ENCODE results near the gene NCKAP5.

Gene NCKAP5

DNA sequence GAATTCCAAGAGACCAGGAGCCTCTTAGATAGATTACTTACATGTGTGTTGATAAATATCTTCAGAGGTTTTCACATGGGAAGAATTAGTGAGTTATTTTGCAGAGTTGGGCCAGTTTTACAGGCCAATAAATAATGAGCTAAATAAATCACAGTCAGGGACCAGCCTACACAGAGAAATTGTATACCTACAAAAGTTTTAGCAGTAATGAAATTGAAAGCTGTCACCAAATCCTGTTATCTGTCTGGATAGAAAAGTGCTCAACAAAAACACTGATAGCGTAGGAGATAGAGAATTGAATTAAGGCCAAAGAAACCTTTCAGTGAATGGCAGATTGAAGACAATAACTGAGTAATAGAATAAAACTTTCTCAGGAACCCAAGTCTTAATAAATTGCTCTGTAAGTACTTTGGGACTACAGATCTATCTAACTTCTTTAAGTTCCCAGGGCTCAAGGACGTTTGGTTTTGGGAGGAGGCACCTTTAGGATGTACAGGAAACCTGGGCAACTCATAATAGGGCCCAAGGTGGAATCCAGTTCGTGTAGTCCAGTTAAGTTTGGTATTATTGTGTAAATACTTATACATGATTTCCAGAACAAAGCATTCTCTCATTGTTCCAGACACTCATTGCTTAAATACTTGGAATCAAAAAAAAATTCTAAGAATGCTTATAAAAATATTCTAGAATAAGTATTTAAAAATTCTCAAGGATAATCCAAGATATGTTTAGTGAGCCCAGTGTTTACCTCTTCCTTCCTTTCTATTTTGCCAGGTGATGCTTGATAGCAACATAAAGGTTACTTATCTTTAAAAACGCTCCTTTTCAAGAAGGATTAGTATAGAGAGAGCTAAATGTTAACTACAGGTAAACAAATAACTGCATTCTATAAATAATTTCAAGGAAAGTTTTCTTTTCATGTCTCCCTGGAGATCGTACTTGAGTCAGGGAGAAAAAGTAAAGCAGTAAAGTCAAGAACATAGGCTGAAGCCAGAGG is 134.5 kb downstream of the NCKAP5 start:
- WGBS (ENCODE audit: extremely low coverage, insufficient coverage, low lambda C conversion rate), result no CpG with 5 or more reads among the region's 5 CpGs
- Histone ChIP-seq H4K8ac (ENCODE audit: low read depth, low read length) (no peak overlapping the region), H3K23ac (ENCODE audit: low read length) (no peak overlapping the region), H3K36me3 (ENCODE audit: control insufficient read depth, insufficient read depth, low read length) (no peaks in the 10 kb centered on the region), H3K27ac (ENCODE audit: low read depth, low read length) (no peak overlapping the region), H4K5ac (ENCODE audit: low read length) (no peak overlapping the region), H2BK15ac (replicated peaks; ENCODE audit: low read depth) (no peak overlapping the region), H3K4me3 (ENCODE audit: low read length) (no peak overlapping the region), H3K4ac (ENCODE audit: low read depth, low read length) (no peak overlapping the region), H3K56ac (ENCODE audit: low read length) (no peak overlapping the region), H3K4me2 (ENCODE audit: low read length) (no peak overlapping the region), H3K9ac (ENCODE audit: low read length) (no peak overlapping the region), H3K4me1 (ENCODE audit: control insufficient read depth, low read depth, low read length) (no peaks in the 10 kb centered on the region), H2BK120ac (ENCODE audit: low read depth, low read length) (no peak overlapping the region), H3K79me1 (ENCODE audit: low read length) (no peaks in the 10 kb centered on the region), H3K79me2 (ENCODE audit: control insufficient read depth, insufficient read depth, low read length) (no peaks in the 10 kb centered on the region), H2AK5ac (ENCODE audit: low read length) (no peak overlapping the region), H3K18ac (ENCODE audit: low read length) (no peak overlapping the region), H2BK5ac (ENCODE audit: low read length) (no peak overlapping the region), H3K27me3 (ENCODE audit: insufficient read depth, low read length, poor library complexity) (no peaks in the 10 kb centered on the region)
- no peak for DNase-seq

DNA sequence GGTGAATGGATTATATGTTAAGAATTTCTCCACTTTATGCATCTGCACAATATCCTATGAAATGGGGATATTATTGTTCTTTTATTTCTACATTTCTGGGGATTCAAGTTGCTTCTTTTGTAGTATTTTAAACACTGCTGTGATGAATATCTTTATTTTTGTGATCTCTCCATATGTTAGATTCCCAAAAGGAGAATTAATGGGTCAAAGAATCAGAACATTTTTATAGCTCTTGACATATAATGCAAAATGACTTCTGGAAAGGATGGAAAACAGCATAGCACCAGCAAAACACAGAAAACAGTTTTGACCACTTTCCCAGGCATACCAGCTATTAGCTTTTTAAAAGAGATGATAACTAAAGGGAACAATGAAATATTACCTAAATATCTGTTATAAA is 135.5 kb downstream of the NCKAP5 start:
- no peak overlapping the region for H3K27ac ChIP-seq (ENCODE audit: low read depth, low read length)
- H3K79me2 ChIP-seq (ENCODE audit: control insufficient read depth, insufficient read depth, low read length), result no peaks in the 10 kb centered on the region
- no peak overlapping the region for H3K4me2 ChIP-seq (ENCODE audit: low read length)
- no peak overlapping the region for H3K9ac ChIP-seq (ENCODE audit: low read length)
- no peak overlapping the region for H3K4ac ChIP-seq (ENCODE audit: low read depth, low read length)
- H4K8ac ChIP-seq (ENCODE audit: low read depth, low read length), result no peak overlapping the region
- H2BK120ac ChIP-seq (ENCODE audit: low read depth, low read length), result no peak overlapping the region
- H2BK15ac ChIP-seq (replicated peaks; ENCODE audit: low read depth), result no peak overlapping the region
- no peak overlapping the region for H3K18ac ChIP-seq (ENCODE audit: low read length)
- H3K23ac ChIP-seq (ENCODE audit: low read length), result no peak overlapping the region
- no peak overlapping the region for H3K56ac ChIP-seq (ENCODE audit: low read length)
- H4K5ac ChIP-seq (ENCODE audit: low read length), result no peak overlapping the region
- no peaks in the 10 kb centered on the region for H3K79me1 ChIP-seq (ENCODE audit: low read length)
- no peak overlapping the region for H2AK5ac ChIP-seq (ENCODE audit: low read length)
- H2BK5ac ChIP-seq (ENCODE audit: low read length), result no peak overlapping the region
- H3K36me3 ChIP-seq (ENCODE audit: control insufficient read depth, insufficient read depth, low read length), result no peaks in the 10 kb centered on the region
- no peak overlapping the region for H3K4me3 ChIP-seq (ENCODE audit: low read length)
- DNase-seq, result no peak
- H3K4me1 ChIP-seq (ENCODE audit: control insufficient read depth, low read depth, low read length), result no peaks in the 10 kb centered on the region
- H3K27me3 ChIP-seq (ENCODE audit: insufficient read depth, low read length, poor library complexity), result no peaks in the 10 kb centered on the region

DNA sequence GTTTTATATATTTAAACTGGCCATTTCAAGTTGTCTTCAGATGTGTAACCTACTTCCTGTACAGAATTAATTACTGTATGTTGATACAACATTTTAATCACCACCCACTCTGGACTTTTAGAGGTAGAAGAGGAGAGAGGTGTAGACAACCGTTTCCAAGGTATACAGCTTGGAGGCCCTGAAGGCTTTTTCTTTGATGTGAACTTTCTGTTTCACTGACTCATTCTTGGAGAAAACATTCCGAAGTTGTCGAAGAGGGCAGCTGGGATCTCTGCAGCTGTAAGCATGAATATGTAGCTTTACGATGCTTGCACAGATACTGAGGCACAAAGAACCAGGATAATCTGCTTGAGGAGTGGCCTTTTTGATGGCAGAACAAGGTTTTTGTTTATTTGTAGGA is 137.0 kb downstream of the NCKAP5 start:
- H3K18ac ChIP-seq (ENCODE audit: low read length), result no peak overlapping the region
- H3K4me3 ChIP-seq (ENCODE audit: low read length), result no peak overlapping the region
- H4K5ac ChIP-seq (ENCODE audit: low read length), result no peak overlapping the region
- no peak overlapping the region for H3K9ac ChIP-seq (ENCODE audit: low read length)
- no peak overlapping the region for H4K8ac ChIP-seq (ENCODE audit: low read depth, low read length)
- no peaks in the 10 kb centered on the region for H3K79me1 ChIP-seq (ENCODE audit: low read length)
- H3K36me3 ChIP-seq (ENCODE audit: control insufficient read depth, insufficient read depth, low read length), result no peaks in the 10 kb centered on the region
- no peak overlapping the region for H3K56ac ChIP-seq (ENCODE audit: low read length)
- H3K27ac ChIP-seq (ENCODE audit: low read depth, low read length), result no peak overlapping the region
- no peak overlapping the region for H2BK120ac ChIP-seq (ENCODE audit: low read depth, low read length)
- no peak overlapping the region for H3K23ac ChIP-seq (ENCODE audit: low read length)
- no peak overlapping the region for H3K4ac ChIP-seq (ENCODE audit: low read depth, low read length)
- no CpG with 5 or more reads among the region's 4 CpGs for WGBS (ENCODE audit: extremely low coverage, insufficient coverage, low lambda C conversion rate)
- H3K79me2 ChIP-seq (ENCODE audit: control insufficient read depth, insufficient read depth, low read length), result no peaks in the 10 kb centered on the region
- H3K27me3 ChIP-seq (ENCODE audit: insufficient read depth, low read length, poor library complexity), result no peaks in the 10 kb centered on the region
- no peak for DNase-seq
- no peak overlapping the region for H2BK5ac ChIP-seq (ENCODE audit: low read length)
- no peak overlapping the region for H2AK5ac ChIP-seq (ENCODE audit: low read length)
- no peak overlapping the region for H2BK15ac ChIP-seq (replicated peaks; ENCODE audit: low read depth)
- H3K4me1 ChIP-seq (ENCODE audit: control insufficient read depth, low read depth, low read length), result no peaks in the 10 kb centered on the region
- H3K4me2 ChIP-seq (ENCODE audit: low read length), result no peak overlapping the region

GRCh38 chr2:133426791-133427190 is 141.5 kb downstream of the NCKAP5 start:
- no peak overlapping the region for H3K4me3 ChIP-seq (ENCODE audit: low read length)
- H3K79me1 ChIP-seq (ENCODE audit: low read length), result no peaks in the 10 kb centered on the region
- DNase-seq, result no peak
- no CpG with 5 or more reads among the region's 1 CpG for WGBS (ENCODE audit: extremely low coverage, insufficient coverage, low lambda C conversion rate)
- no peak overlapping the region for H3K18ac ChIP-seq (ENCODE audit: low read length)
- H3K23ac ChIP-seq (ENCODE audit: low read length), result no peak overlapping the region
- H3K9ac ChIP-seq (ENCODE audit: low read length), result no peak overlapping the region
- H3K79me2 ChIP-seq (ENCODE audit: control insufficient read depth, insufficient read depth, low read length), result no peaks in the 10 kb centered on the region
- H2AK5ac ChIP-seq (ENCODE audit: low read length), result no peak overlapping the region
- H3K27me3 ChIP-seq (ENCODE audit: insufficient read depth, low read length, poor library complexity), result no peaks in the 10 kb centered on the region
- H3K56ac ChIP-seq (ENCODE audit: low read length), result no peak overlapping the region
- H2BK15ac ChIP-seq (replicated peaks; ENCODE audit: low read depth), result no peak overlapping the region
- no peak overlapping the region for H2BK120ac ChIP-seq (ENCODE audit: low read depth, low read length)
- H2BK5ac ChIP-seq (ENCODE audit: low read length), result no peak overlapping the region
- no peaks in the 10 kb centered on the region for H3K36me3 ChIP-seq (ENCODE audit: control insufficient read depth, insufficient read depth, low read length)
- peaks cover 9% of the 10 kb centered on the region for H3K4me1 ChIP-seq (ENCODE audit: control insufficient read depth, low read depth, low read length)
- no peak overlapping the region for H4K8ac ChIP-seq (ENCODE audit: low read depth, low read length)
- no peak overlapping the region for H4K5ac ChIP-seq (ENCODE audit: low read length)
- no peak overlapping the region for H3K4me2 ChIP-seq (ENCODE audit: low read length)
- no peak overlapping the region for H3K27ac ChIP-seq (ENCODE audit: low read depth, low read length)
- H3K4ac ChIP-seq (ENCODE audit: low read depth, low read length), result no peak overlapping the region

DNA sequence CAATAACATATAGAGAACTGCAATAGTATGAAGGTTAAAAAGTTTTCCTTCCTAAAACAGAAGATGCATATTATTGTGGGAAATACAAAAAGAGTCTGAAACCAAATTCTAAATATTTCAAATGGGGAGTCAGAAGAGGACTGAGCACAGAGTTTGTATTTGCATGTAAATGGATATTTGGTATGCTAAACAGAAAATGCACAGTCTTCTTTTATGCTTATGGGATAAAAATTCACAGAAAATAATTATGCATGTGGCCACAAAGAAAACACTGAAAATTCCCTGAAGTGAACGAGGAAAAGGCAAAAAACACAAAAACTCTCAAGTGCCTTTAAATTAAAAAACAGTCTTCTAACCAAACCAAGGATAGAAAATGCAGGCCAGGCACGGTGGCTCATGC is 142.7 kb downstream of the NCKAP5 start:
- peaks cover 13% of the 10 kb centered on the region for H3K4me1 ChIP-seq (ENCODE audit: control insufficient read depth, low read depth, low read length)
- no peak for DNase-seq
- no peak overlapping the region for H3K56ac ChIP-seq (ENCODE audit: low read length)
- no peak overlapping the region for H2AK5ac ChIP-seq (ENCODE audit: low read length)
- H4K5ac ChIP-seq (ENCODE audit: low read length), result no peak overlapping the region
- no peak overlapping the region for H3K4me3 ChIP-seq (ENCODE audit: low read length)
- no peaks in the 10 kb centered on the region for H3K27me3 ChIP-seq (ENCODE audit: insufficient read depth, low read length, poor library complexity)
- H3K79me1 ChIP-seq (ENCODE audit: low read length), result no peaks in the 10 kb centered on the region
- no peaks in the 10 kb centered on the region for H3K79me2 ChIP-seq (ENCODE audit: control insufficient read depth, insufficient read depth, low read length)
- no peak overlapping the region for H2BK15ac ChIP-seq (replicated peaks; ENCODE audit: low read depth)
- no peak overlapping the region for H2BK5ac ChIP-seq (ENCODE audit: low read length)
- H4K8ac ChIP-seq (ENCODE audit: low read depth, low read length), result no peak overlapping the region
- H3K23ac ChIP-seq (ENCODE audit: low read length), result no peak overlapping the region
- no CpG with 5 or more reads among the region's 2 CpGs for WGBS (ENCODE audit: extremely low coverage, insufficient coverage, low lambda C conversion rate)
- H3K27ac ChIP-seq (ENCODE audit: low read depth, low read length), result no peak overlapping the region
- no peak overlapping the region for H2BK120ac ChIP-seq (ENCODE audit: low read depth, low read length)
- H3K4ac ChIP-seq (ENCODE audit: low read depth, low read length), result no peak overlapping the region
- no peaks in the 10 kb centered on the region for H3K36me3 ChIP-seq (ENCODE audit: control insufficient read depth, insufficient read depth, low read length)
- no peak overlapping the region for H3K4me2 ChIP-seq (ENCODE audit: low read length)
- no peak overlapping the region for H3K9ac ChIP-seq (ENCODE audit: low read length)
- H3K18ac ChIP-seq (ENCODE audit: low read length), result no peak overlapping the region

DNA sequence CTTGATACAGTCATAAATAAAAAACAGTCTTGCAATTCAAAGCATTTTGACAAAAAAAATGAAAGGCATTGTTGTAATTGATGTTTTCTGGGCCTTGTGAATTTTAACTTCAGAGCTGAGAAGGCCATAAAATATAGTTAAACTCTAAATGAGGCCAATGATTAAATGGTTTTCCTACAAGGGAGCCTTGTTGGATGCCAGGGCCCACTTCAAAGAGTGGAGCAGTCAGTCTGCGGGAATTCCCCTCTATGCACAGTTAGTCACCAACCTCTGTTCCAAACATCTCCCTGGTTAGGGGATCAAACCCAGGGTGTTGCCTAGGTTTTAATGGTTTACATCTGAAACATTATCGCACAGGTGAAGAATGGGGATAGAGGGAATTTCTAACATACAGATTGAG is 143.4 kb downstream of the NCKAP5 start:
- no peak overlapping the region for H2BK15ac ChIP-seq (replicated peaks; ENCODE audit: low read depth)
- no peak overlapping the region for H2BK120ac ChIP-seq (ENCODE audit: low read depth, low read length)
- no peak overlapping the region for H3K56ac ChIP-seq (ENCODE audit: low read length)
- no peak overlapping the region for H2BK5ac ChIP-seq (ENCODE audit: low read length)
- no peak overlapping the region for H3K4ac ChIP-seq (ENCODE audit: low read depth, low read length)
- no peak overlapping the region for H3K18ac ChIP-seq (ENCODE audit: low read length)
- H3K27me3 ChIP-seq (ENCODE audit: insufficient read depth, low read length, poor library complexity), result no peaks in the 10 kb centered on the region
- no peak overlapping the region for H4K5ac ChIP-seq (ENCODE audit: low read length)
- H2AK5ac ChIP-seq (ENCODE audit: low read length), result no peak overlapping the region
- no peak overlapping the region for H3K9ac ChIP-seq (ENCODE audit: low read length)
- no peak overlapping the region for H4K8ac ChIP-seq (ENCODE audit: low read depth, low read length)
- H3K27ac ChIP-seq (ENCODE audit: low read depth, low read length), result no peak overlapping the region
- no peak overlapping the region for H3K23ac ChIP-seq (ENCODE audit: low read length)
- no peaks in the 10 kb centered on the region for H3K79me2 ChIP-seq (ENCODE audit: control insufficient read depth, insufficient read depth, low read length)
- peaks cover 13% of the 10 kb centered on the region for H3K4me1 ChIP-seq (ENCODE audit: control insufficient read depth, low read depth, low read length)
- H3K79me1 ChIP-seq (ENCODE audit: low read length), result no peaks in the 10 kb centered on the region
- H3K4me3 ChIP-seq (ENCODE audit: low read length), result no peak overlapping the region
- WGBS (ENCODE audit: extremely low coverage, insufficient coverage, low lambda C conversion rate), result no CpG with 5 or more reads among the region's 2 CpGs
- no peaks in the 10 kb centered on the region for H3K36me3 ChIP-seq (ENCODE audit: control insufficient read depth, insufficient read depth, low read length)
- DNase-seq, result no peak
- H3K4me2 ChIP-seq (ENCODE audit: low read length), result no peak overlapping the region
